Superior temporal gyrus (tissue), 1 donor: ENCODE data around the gene ALS2CL.
"Not testable (repeated sequence)": the region's sequence is repeated elsewhere in the genome, so short reads cannot be mapped to it uniquely, and the experiment has no call there.

Experiments
- DNase-seq: peaks from one replicate; pipeline ENCODE4 v3.0.0-alpha.2; 2016; ENCODE audit errors: extremely low spot score

ALS2CL gene

GRCh38 chr3:46693038-46693891, at the start of gene ALS2CL:
ALS2CL (minus strand) TSS chr3:46693679; CDS start chr3:46689440, 4,239 bp downstream.
- no peak for DNase-seq

GRCh38 chr3:46742992-46743585, 49.6 kb upstream of the ALS2CL start:
- DNase-seq = no peak

GRCh38 chr3:46739565-46739964, 46.1 kb upstream of the ALS2CL start:
- DNase-seq = not testable (repeated sequence)

- DNase-seq = no peak
Observed at GRCh38 chr3:46737329-46737731, 43.9 kb upstream of the ALS2CL start.

GRCh38 chr3:46736006-46736872, 42.8 kb upstream of the ALS2CL start:
- DNase-seq = no peak

GRCh38 chr3:46734773-46735172, 41.3 kb upstream of the ALS2CL start:
- no peak for DNase-seq

- no peak for DNase-seq
Observed at GRCh38 chr3:46733026-46733800, 39.7 kb upstream of the ALS2CL start.

GRCh38 chr3:46731795-46732194, 38.3 kb upstream of the ALS2CL start:
- no peak for DNase-seq

GRCh38 chr3:46730819-46731218, 37.3 kb upstream of the ALS2CL start:
- DNase-seq = no peak

GRCh38 chr3:46729038-46729437, 35.6 kb upstream of the ALS2CL start:
- no peak for DNase-seq

- no peak for DNase-seq
Observed at GRCh38 chr3:46725621-46726314, 32.3 kb upstream of the ALS2CL start.

GRCh38 chr3:46724424-46724823, 30.9 kb upstream of the ALS2CL start:
- DNase-seq = no peak

- no peak for DNase-seq
Observed at GRCh38 chr3:46722443-46722842, 29.0 kb upstream of the ALS2CL start.

GRCh38 chr3:46721009-46721408, 27.5 kb upstream of the ALS2CL start:
- DNase-seq = no peak

GRCh38 chr3:46719735-46720271, 26.3 kb upstream of the ALS2CL start:
- DNase-seq = no peak

GRCh38 chr3:46719044-46719565, 25.6 kb upstream of the ALS2CL start:
- no peak for DNase-seq

- no peak for DNase-seq
Observed at GRCh38 chr3:46717447-46718231, 24.2 kb upstream of the ALS2CL start, which contains the start of gene PRSS50. PRSS50 (minus strand) TSS chr3:46717869; CDS start chr3:46717824, 45 bp downstream.

GRCh38 chr3:46716461-46717441, 23.3 kb upstream of the ALS2CL start:
- no peak for DNase-seq
